NCI-H2107 (cell line): ENCODE measurements around the gene CACNG4.

Source experiments
- DNase-seq: peaks from one replicate; lab custom pipeline; 2025; lab: John Stamatoyannopoulos, UW

CACNG4 gene

DNA sequence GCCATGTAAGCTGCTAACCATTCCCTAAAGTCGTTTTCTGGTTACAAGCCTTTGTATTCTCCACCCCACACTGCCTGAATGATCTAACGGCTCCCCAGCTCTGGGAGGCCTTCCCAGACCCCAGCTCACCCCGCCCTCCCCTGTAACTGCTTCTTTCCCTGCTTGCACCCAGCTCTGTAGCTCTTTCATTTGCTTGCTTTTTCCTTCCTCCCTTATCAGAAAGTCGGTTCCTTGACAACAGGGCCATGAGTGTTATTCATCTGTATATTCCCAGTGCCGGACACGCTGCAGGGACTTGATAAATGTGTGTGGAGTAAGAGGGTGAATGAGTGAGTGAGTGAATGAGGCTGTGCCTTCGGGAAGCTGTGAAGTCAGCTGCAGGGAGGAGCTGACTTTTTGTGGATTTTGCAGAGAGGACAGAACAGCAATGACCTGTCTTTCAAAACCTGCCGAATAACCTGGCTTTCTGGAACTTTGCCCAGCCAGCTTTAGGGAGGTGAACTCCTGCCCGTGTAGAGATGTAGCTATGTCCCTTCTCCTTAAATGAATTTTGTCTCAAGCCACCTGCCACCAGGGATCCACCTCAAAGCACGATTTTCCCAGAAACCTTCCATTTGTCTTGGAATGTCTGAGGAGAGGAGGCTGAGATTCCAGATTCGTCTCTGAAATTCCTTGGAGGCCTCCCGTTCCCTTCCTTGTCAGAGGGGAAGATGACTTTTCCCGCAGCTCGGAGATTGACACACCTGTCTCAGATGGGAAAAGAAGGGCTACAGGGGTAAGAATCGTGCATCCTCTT lies 20.0 kb upstream of the CACNG4 start:
- no peak for DNase-seq

DNA sequence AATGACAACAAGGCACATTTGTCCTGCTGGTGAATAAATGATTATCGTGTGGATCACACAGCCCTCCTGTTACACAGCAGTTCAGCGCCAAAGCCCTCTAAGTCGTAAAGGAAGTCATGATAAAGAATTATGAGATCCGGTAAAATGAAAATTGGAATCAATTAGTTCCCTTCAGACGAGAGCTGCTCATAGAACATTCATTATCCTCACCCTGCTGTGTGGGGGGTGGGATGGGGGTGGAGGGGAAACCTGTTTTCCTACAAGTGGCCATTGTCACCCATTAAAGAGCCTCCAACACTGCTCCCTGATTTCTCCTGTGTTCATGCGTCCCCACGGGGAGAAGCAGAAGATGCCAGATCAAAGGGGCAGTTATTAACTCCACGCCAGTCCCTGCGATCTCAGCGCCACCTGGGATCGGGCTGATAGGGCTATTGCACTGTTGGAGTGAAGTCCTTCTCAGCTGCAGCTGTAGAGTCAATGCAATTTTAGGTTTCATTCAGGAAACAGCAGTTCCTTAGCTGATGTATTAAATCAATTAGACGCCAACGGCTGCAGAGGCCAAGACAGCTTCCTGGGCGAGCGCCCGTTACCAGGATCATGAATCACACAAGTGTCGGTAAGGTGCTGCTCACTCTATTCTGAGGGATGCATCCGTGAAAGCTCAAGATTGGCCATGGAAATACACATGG lies 19.2 kb upstream of the CACNG4 start:
- no peak for DNase-seq

GRCh38 chr17:66946251-66946650 lies 18.3 kb upstream of the CACNG4 start:
- no peak for DNase-seq

DNA sequence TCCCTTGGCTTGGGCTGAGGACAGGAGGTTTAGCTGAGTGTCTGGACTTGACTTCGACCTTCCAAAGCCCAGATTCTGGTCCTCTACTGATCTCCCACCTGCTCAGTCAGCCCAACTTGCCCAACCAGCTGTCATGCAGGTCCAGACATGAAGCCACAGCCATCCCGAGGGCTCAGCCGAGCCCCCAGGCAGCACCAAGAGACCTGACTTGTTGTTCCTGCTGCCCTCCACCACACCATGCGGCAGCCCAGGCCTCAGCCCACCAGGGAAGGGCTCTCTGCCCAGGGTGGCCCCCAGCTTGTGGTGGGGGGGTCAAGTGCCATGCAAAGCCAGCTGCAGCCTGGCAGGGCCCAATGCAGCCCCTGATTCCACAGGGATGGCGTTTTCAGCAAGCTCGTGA lies 17.2 kb upstream of the CACNG4 start:
- DNase-seq, result no peak

DNA sequence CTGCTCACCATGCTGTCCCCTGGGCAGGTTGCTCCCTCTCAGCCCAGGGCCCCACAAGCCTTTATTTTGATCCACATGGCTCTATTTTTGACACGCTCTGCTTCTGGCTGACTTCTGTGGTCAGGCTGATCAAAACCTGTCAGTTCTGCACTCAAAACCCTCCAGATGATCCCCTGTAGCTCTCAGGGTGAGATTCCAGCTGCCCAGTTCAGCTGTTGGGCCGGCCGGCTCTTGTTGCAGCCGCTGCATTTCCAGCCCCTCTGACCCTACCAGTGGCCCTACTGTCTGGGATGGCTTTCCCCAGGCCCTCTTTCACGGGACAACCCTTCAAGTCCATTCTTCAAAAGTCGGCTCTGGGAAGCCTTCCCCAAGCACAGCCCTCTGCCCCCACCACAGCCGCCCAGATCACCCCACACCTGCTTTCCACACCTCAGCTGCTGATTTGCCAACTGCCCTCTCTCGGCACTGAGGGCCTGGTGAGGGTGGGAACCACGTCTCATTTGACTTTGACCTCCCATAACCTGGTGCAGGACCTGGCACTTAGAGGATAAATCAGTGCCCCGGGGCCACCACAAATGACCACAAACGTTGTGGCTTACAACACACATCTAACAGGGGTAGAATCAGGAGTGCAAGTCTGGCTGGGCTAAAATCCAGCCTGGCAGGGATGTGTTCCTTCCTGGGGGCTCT lies 16.3 kb upstream of the CACNG4 start:
- no peak for DNase-seq

DNA sequence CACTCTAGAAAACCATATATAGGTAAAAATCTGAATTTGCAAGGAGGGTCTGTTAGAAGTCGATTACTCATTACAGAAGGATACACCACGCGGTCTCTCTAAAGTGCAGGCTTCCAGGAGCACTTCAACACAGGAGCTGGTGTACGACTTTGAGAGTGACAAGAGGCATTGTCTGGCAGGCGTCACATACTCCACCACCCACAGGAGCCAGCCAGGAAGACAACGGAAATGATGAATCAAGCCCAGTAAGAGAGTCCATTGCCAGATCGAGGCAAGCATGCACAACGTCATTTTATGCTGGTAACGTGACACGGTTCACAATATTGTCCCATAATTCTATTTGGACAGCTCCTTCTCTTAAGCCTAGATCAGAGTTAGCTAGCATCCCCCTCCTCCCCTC lies 15.0 kb upstream of the CACNG4 start:
- DNase-seq, result no peak

DNA sequence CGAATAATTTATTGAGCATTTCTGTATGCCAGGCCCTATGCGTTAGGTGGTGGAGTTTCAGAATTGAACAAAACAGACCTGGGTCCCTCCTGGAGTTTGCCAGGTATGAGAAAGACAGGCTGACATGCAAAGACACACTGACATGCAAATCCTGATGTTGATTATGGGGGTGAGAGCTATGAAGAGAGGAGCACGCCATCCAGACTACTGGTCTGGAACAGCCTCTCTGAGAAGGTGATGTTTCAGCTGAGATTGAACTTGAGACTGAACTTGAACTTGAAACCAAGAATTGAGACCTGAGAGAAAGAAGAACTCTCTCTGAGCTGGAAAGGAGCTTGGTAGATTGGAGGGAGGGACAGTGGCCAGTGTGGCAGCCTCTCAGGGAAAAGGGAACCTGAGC lies 14.2 kb upstream of the CACNG4 start:
- no peak for DNase-seq

- no peak for DNase-seq
These were observed 13.5 kb upstream of the CACNG4 start for GRCh38 chr17:66950886-66951604.

GRCh38 chr17:66951605-66951953 lies 12.9 kb upstream of the CACNG4 start:
- DNase-seq, result no peak

GRCh38 chr17:66952031-66952524 lies 12.4 kb upstream of the CACNG4 start:
- no peak for DNase-seq

- no peak for DNase-seq
These were observed 11.6 kb upstream of the CACNG4 start for GRCh38 chr17:66952681-66953629.

DNA sequence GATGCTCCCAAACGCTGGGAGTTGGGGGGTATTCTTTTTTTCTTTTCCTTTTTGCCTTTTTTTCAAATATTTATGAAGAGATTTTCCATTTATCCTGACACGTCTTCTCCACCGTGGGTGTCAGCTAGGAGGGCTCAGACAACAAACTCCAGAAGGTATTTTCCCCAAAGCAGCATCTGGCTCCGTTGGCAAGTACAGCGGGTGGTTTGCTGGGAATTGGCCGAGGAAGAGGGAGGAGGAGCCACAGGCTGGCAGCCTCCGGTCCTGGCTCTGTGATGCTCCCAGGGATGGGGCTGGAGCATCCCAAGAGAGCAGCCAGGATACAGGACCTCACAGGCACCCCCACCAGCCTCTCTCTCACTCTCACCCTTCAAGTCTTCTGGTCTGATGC lies 10.9 kb upstream of the CACNG4 start:
- DNase-seq, result no peak

- DNase-seq, result no peak
These were observed 9.9 kb upstream of the CACNG4 start for GRCh38 chr17:66954632-66955031.

GRCh38 chr17:66955821-66956220 lies 8.7 kb upstream of the CACNG4 start:
- no peak for DNase-seq

GRCh38 chr17:66956941-66957340 lies 7.6 kb upstream of the CACNG4 start:
- DNase-seq, result no peak

GRCh38 chr17:66957343-66957742 lies 7.2 kb upstream of the CACNG4 start:
- no peak for DNase-seq

DNA sequence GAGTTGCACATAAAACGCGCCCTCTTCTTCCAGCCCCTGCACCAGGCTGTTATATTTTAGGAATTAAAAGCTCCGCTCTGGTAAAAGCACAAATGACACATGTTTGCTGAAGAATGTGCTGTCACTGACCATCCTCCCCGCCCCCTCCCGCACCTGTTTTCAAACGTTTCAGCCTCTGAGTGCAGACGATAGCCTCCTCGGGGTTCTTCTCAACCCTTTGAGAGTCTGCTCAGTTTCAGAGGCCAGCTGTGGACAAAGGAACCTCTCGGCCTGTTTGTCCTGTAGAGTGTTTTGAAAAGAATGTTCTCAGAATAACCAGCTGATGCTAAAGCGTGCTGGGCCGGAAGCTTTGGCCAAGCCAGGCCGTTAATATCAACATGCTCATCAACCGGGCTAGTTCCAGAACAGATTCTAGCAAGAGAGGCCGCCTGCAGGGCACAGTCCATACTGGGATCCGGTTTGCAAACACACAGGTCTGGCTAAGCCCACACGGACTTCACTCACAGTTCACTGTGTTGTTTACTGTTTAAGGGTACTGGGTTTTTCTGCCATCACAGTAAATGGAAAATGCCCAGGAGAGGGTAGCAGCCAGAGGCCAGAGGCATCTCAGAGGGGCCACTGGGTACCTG lies 6.4 kb upstream of the CACNG4 start:
- no peak for DNase-seq

DNA sequence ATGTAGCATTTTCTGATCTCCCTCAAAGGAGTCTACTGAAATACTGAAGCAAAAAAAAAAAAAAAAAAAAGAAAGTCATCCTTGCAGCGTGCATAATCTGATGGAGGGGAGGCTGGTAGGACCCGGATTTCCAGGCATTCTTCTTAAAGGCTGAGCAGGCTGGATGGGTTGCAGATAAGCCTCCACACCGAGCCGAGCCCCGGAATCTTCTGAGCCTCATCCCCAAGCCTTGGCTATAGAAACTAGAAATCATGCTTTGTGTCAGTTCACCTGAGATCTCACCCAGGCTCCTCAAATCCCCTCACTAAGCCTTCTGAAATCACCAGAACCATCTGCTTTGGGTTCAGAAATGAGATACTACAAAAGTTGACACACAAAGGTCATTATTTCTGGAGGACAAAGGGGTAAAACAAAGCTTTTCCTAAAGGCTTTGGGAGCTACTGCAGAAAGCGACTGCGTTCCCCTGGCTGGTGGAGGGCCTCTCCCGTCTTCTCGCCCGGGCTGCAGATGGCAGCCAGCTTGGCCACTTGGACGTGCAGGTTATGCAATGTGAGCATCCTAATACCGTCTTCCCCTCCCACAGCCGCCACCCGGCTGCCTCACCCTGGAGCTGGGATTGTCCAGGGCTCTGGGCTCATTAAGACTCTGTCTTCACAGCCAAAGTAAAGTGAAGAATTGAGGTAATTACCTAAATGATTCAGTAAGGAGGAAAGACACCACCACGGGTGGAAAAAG lies 4.7 kb upstream of the CACNG4 start:
- DNase-seq, result no peak

GRCh38 chr17:66960613-66961012 lies 3.9 kb upstream of the CACNG4 start:
- no peak for DNase-seq

DNA sequence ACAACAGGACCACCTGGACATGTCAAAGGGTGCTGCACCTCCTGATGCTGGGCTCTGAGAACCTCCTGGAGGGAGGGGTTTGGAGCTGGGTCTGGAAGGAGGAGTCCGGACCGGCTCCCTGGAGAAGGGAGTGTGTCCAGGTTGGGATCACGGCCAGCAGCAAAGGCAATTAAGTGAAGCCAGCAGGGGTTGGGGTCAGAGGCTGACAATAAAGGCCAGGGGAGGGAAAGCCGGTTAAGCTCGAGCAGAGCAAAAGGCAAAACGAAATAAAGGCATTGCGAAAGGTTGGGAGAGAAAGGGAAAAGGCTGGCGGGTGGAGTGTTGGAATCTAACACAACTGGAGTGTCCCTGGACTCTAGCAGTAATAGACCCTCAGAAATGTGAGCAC lies 992 bp upstream of the CACNG4 start:
- DNase-seq, result no peak
